Ishikawa (cell line): ENCODE measurements around the gene THOC7.

Source experiments
- CEBPB ChIP-seq: IDR thresholded peaks from 2 replicates; pipeline ENCODE4 v1.6.1; 2012
- CREB1 ChIP-seq: IDR thresholded peaks from 2 replicates; pipeline ENCODE4 v1.6.1; 2012; ENCODE audit warnings: low read depth
- EGR1 ChIP-seq: IDR thresholded peaks from 2 replicates; pipeline ENCODE4 v1.6.1; 2012
- EP300 ChIP-seq: IDR thresholded peaks from 2 replicates; pipeline ENCODE4 v1.6.1; 2012; ENCODE audit warnings: borderline replicate concordance
- FOXM1 ChIP-seq: IDR thresholded peaks from 2 replicates; pipeline ENCODE4 v1.6.1; 2012; ENCODE audit warnings: low read depth, borderline replicate concordance
- RAD21 ChIP-seq: IDR thresholded peaks from 2 replicates; pipeline ENCODE4 v1.6.1; 2012; ENCODE audit warnings: low read depth
- TAF1 ChIP-seq: IDR thresholded peaks from 2 replicates; pipeline ENCODE4 v1.6.1; 2012; ENCODE audit warnings: low read depth, mild to moderate bottlenecking
- YY1 ChIP-seq: IDR thresholded peaks from 2 replicates; pipeline ENCODE4 v1.6.1; 2012; ENCODE audit warnings: low read depth
- ZBTB7A ChIP-seq: IDR thresholded peaks from 2 replicates; pipeline ENCODE4 v1.6.1; 2012; ENCODE audit warnings: low read depth
- TF ChIP-seq, protein P1 (sequence below): IDR thresholded peaks from 2 replicates; pipeline ENCODE4 v1.6.1; 2012
- TF ChIP-seq, protein P2 (sequence below): IDR thresholded peaks from 2 replicates; pipeline ENCODE4 v1.6.1; 2012; ENCODE audit warnings: low read depth, mild to moderate bottlenecking

DNA sequence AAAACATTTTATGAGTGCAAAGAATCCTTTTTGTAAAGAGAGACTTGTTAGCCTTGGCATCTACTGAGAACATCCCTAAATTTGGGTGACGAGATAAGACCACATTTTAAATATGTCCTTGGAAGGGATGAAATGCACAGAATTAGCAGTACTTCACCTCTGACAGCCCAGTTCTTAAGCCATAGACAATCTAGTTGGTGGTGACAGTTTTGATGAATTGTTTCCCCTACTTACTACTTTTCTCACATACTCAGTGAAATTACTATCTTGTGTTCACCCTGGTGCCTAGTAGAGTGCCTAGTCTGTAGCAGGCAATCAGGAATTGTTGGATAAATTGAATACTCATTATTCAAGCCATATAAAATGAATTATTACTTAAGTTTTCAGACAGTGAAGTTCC is 45.2 kb upstream of the THOC7 start:
- TF ChIP-seq RAD21 (no peak), YY1 (no peak), ZBTB7A (no peak), CREB1 (no peak), CEBPB (no peak), EGR1 (no peak), TAF1 (no peak), EP300 (no peak), FOXM1 (no peak)
- TF ChIP-seq, protein P1, sequence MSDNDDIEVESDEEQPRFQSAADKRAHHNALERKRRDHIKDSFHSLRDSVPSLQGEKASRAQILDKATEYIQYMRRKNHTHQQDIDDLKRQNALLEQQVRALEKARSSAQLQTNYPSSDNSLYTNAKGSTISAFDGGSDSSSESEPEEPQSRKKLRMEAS: no peak
- TF ChIP-seq, protein P2, sequence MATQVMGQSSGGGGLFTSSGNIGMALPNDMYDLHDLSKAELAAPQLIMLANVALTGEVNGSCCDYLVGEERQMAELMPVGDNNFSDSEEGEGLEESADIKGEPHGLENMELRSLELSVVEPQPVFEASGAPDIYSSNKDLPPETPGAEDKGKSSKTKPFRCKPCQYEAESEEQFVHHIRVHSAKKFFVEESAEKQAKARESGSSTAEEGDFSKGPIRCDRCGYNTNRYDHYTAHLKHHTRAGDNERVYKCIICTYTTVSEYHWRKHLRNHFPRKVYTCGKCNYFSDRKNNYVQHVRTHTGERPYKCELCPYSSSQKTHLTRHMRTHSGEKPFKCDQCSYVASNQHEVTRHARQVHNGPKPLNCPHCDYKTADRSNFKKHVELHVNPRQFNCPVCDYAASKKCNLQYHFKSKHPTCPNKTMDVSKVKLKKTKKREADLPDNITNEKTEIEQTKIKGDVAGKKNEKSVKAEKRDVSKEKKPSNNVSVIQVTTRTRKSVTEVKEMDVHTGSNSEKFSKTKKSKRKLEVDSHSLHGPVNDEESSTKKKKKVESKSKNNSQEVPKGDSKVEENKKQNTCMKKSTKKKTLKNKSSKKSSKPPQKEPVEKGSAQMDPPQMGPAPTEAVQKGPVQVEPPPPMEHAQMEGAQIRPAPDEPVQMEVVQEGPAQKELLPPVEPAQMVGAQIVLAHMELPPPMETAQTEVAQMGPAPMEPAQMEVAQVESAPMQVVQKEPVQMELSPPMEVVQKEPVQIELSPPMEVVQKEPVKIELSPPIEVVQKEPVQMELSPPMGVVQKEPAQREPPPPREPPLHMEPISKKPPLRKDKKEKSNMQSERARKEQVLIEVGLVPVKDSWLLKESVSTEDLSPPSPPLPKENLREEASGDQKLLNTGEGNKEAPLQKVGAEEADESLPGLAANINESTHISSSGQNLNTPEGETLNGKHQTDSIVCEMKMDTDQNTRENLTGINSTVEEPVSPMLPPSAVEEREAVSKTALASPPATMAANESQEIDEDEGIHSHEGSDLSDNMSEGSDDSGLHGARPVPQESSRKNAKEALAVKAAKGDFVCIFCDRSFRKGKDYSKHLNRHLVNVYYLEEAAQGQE: no peak
